ENCODE measurements around the gene CHADL.

- no peak for TF ChIP-seq CTCF (optimal IDR thresholded peaks at IDR 0.05 in 1 of 3, IDR thresholded peaks at IDR 0.05 in 1 of 3, conservative IDR thresholded peaks at IDR 0.05 in 1 of 3; ENCODE audit: extremely low read depth in 1 of 3, insufficient read depth in 2 of 3, low read length in 3 of 3)
- TF ChIP-seq EZH2 (IDR thresholded peaks at IDR 0.05; ENCODE audit: low read length) = no peak
These were observed 34.0 kb downstream of the CHADL start for GRCh38 chr22:41206719-41207118.
